SK-N-SH (cell line): ENCODE measurements around the gene DLG1. TPM values are rescaled to one million over a fixed set of nuclear protein-coding genes. Genes with fewer than 3 reads are reported as not detected.

Experiments
- CTCF ChIA-PET: fragments of 300-600, 350-600 bp; formaldehyde crosslinking; extraction: SDS; loops from one replicate; lab custom pipeline; 2021; lab: Yijun Ruan, JAX
- POLR2A ChIA-PET: fragments of 350-600 bp; sonication (Branson Sonifier 250); formaldehyde crosslinking; extraction: SDS; loops from one replicate; lab custom pipeline; 2020; ENCODE audit warnings: antibody characterized with exemption, inconsistent platforms; lab: Yijun Ruan, JAX
- DNase-seq: peaks from one replicate; pipeline ENCODE4 v3.0.0; 2012
- H2AFZ ChIP-seq: fragments of 200-600 bp; sonication (generic); 2 replicates; pipeline ENCODE4 v1.8.1; 2016; ENCODE audit warnings: antibody characterized with exemption, mild to moderate bottlenecking, low read depth
- H3F3A ChIP-seq: fragments of 200-600 bp; sonication (generic); replicated peaks from 2 replicates; pipeline ENCODE3; 2016; ENCODE audit warnings: antibody characterized with exemption, mild to moderate bottlenecking; ENCODE audit not compliant: insufficient read depth
- H3K27ac ChIP-seq, 2 experiments: fragments of 200-500 bp in 1 of 2; fragments of 200-600 bp in 1 of 2; sonication (Bioruptor generic) in 1 of 2; sonication (generic), shearing (Covaris generic) in 1 of 2; 2 replicates each; pipeline versions ENCODE4 v1.5.1 to v1.6.1; 2014 to 2016; ENCODE audit warnings: low read depth in 2 of 2, inconsistent platforms in 1 of 2, low read length in 1 of 2, mild to moderate bottlenecking in 1 of 2, mixed read lengths in 1 of 2
- H3K27me3 ChIP-seq: fragments of 200-600 bp; sonication (generic), shearing (Covaris generic); 2 replicates; pipeline ENCODE4 v1.6.1; 2016; ENCODE audit warnings: mixed run types; ENCODE audit not compliant: insufficient read depth
- H3K36me3 ChIP-seq, 2 experiments: fragments of 200-500 bp in 1 of 2; fragments of 200-600 bp in 1 of 2; sonication (Bioruptor generic) in 1 of 2; sonication (generic) in 1 of 2; replicated peaks in 1 of 2; 2 replicates each; pipeline versions ENCODE3 to v1.5.1; 2014 to 2016; ENCODE audit warnings: low read length in 1 of 2, mild to moderate bottlenecking in 1 of 2; ENCODE audit not compliant: insufficient read depth in 2 of 2, control insufficient read depth in 1 of 2
- H3K4me1 ChIP-seq, 2 experiments: fragments of 200-500 bp in 1 of 2; fragments of 200-600 bp in 1 of 2; sonication (Bioruptor generic) in 1 of 2; sonication (generic), shearing (Covaris generic) in 1 of 2; 2 replicates each; pipeline versions ENCODE4 v1.5.1 to v1.6.1; 2014 to 2016; ENCODE audit warnings: low read depth in 1 of 2, low read length in 1 of 2, mixed run types in 1 of 2; ENCODE audit not compliant: insufficient read depth in 2 of 2, control insufficient read depth in 1 of 2
- H3K4me2 ChIP-seq: fragments of 200-600 bp; sonication (generic), shearing (Covaris generic); 2 replicates; pipeline ENCODE4 v1.6.1; 2017; ENCODE audit warnings: mixed run types
- H3K4me3 ChIP-seq, 2 experiments: fragments of 200-500 bp in 1 of 2; fragments of 200-600 bp in 1 of 2; sonication (Bioruptor generic) in 1 of 2; sonication (generic), shearing (Covaris generic) in 1 of 2; 2 replicates each; pipeline versions ENCODE4 v1.5.1 to v1.8.1; 2014 to 2016; ENCODE audit warnings: low read depth in 2 of 2, inconsistent platforms in 1 of 2, low read length in 1 of 2, mild to moderate bottlenecking in 1 of 2, mixed read lengths in 1 of 2, moderate library complexity in 1 of 2
- H3K79me2 ChIP-seq: fragments of 200-600 bp; sonication (generic); 2 replicates; pipeline ENCODE4 v1.8.1; 2017; ENCODE audit warnings: mild to moderate bottlenecking; ENCODE audit not compliant: insufficient read depth
- H3K9ac ChIP-seq: fragments of 200-600 bp; sonication (generic); 2 replicates; pipeline ENCODE4 v1.6.1; 2017; ENCODE audit warnings: mixed run types
- H3K9me2 ChIP-seq: fragments of 200-600 bp; sonication (generic); 2 replicates; pipeline ENCODE4 v1.6.1; 2017; ENCODE audit warnings: mixed run types
- H3K9me3 ChIP-seq: fragments of 200-600 bp; sonication (generic); 2 replicates; pipeline ENCODE4 v1.6.1; 2017; ENCODE audit warnings: mixed run types, mild to moderate bottlenecking, moderate library complexity
- H4K20me1 ChIP-seq: fragments of 200-600 bp; sonication (generic); 2 replicates; pipeline ENCODE4 v1.6.1; 2017; ENCODE audit warnings: mild to moderate bottlenecking, mixed run types; ENCODE audit not compliant: insufficient read depth
- ELF1 ChIP-seq: IDR thresholded peaks from 2 replicates; pipeline ENCODE4 v1.4.0; 2012
- EP300 ChIP-seq, 2 experiments: IDR thresholded peaks; 2 replicates each; pipeline versions ENCODE4 v1.4.0 to v1.6.1; 2012; ENCODE audit warnings: borderline replicate concordance in 1 of 2, low read depth in 1 of 2, low read length in 1 of 2
- FOSL2 ChIP-seq: IDR thresholded peaks from 2 replicates; pipeline ENCODE4 v1.4.0; 2012; ENCODE audit warnings: low read depth, mild to moderate bottlenecking, moderate library complexity, borderline replicate concordance
- FOXJ3 ChIP-seq: sonication (generic); formaldehyde crosslinking; IDR thresholded peaks from 2 replicates; pipeline ENCODE4 v1.5.1; 2020; ENCODE audit warnings: mild to moderate bottlenecking, missing genetic modification reagents
- IRF3 ChIP-seq: fragments of 150-350 bp; IDR thresholded peaks from 2 replicates; pipeline ENCODE4 v1.6.1; 2016; ENCODE audit warnings: mild to moderate bottlenecking, low read depth, low read length
- MEF2A ChIP-seq: IDR thresholded peaks from 2 replicates; pipeline ENCODE4 v1.4.0; 2012; ENCODE audit warnings: low read depth, borderline replicate concordance
- NFIC ChIP-seq: IDR thresholded peaks from 2 replicates; pipeline ENCODE4 v1.4.0; 2012; ENCODE audit warnings: borderline replicate concordance
- NRF1 ChIP-seq: IDR thresholded peaks from 2 replicates; pipeline ENCODE4 v1.6.1; 2012; ENCODE audit warnings: low read depth, mild to moderate bottlenecking, low read length
- POLR2AphosphoS5 ChIP-seq: IDR thresholded peaks from 2 replicates; pipeline ENCODE4 v1.6.1; 2012; ENCODE audit warnings: low read depth, low read length
- RCOR1 ChIP-seq: fragments of 150-350 bp; IDR thresholded peaks from 2 replicates; pipeline ENCODE4 v1.6.1; 2017; ENCODE audit warnings: antibody characterized with exemption, low read length
- RXRA ChIP-seq: IDR thresholded peaks from 2 replicates; pipeline ENCODE4 v1.4.0; 2012; ENCODE audit warnings: low read depth, mild to moderate bottlenecking, borderline replicate concordance
- SIN3A ChIP-seq: IDR thresholded peaks from 2 replicates; pipeline ENCODE4 v1.6.1; 2012; ENCODE audit warnings: low read depth, mild to moderate bottlenecking, low read length, moderate library complexity, borderline replicate concordance
- SMC3 ChIP-seq: IDR thresholded peaks from 2 replicates; pipeline ENCODE4 v1.6.1; 2012; ENCODE audit warnings: low read depth, low read length, improper control_type of control experiment
- TCF12 ChIP-seq: IDR thresholded peaks from 2 replicates; pipeline ENCODE4 v1.4.0; 2012
- TEAD4 ChIP-seq: IDR thresholded peaks from 2 replicates; pipeline ENCODE4 v1.4.0; 2012; ENCODE audit warnings: mild to moderate bottlenecking, borderline replicate concordance; ENCODE audit not compliant: insufficient read depth
- USF1 ChIP-seq: IDR thresholded peaks from 2 replicates; pipeline ENCODE4 v1.4.0; 2012; ENCODE audit warnings: low read depth, borderline replicate concordance
- ZBTB33 ChIP-seq: IDR thresholded peaks from 2 replicates; pipeline ENCODE4 v1.4.0; 2012; ENCODE audit warnings: low read depth, borderline replicate concordance
- WGBS: methylation state at CpG from one replicate; pipeline ENCODE4 v1.1.6; 2017; ENCODE audit warnings: low lambda C conversion rate; 5-methylcytosine and 5-hydroxymethylcytosine counted together
- polyA plus RNA-seq, 3 experiments: library from polyadenylated mRNA; depleted of rRNA; stranded (reverse); fragments of >200 nt; gene quantifications; 2 replicates each; pipeline ENCODE4 v1.2.3, GENCODE V29; 2012

DLG1 gene
- polyA plus RNA-seq, 1 of the 3 experiments (the other 2 are of a cell fraction), result 16.5 TPM

GRCh38 chr3:197325773-197326172 lies 27.4 kb upstream of the DLG1 start:
- TF ChIP-seq FOSL2, result no peak
- no peak for TF ChIP-seq USF1
- no peak for TF ChIP-seq MEF2A
- TF ChIP-seq RCOR1, result no peak
- no peak for TF ChIP-seq EP300 (IDR thresholded peaks at IDR 0.05; ENCODE audit: borderline replicate concordance in 1 of 2, low read depth in 1 of 2, low read length in 1 of 2)
- TF ChIP-seq FOXJ3 (CRISPR knock-in tag), result no peak
- TF ChIP-seq NRF1, result no peak
- no peak for TF ChIP-seq ZBTB33
- no peak for TF ChIP-seq IRF3
- no peak for TF ChIP-seq TCF12
- no peak for TF ChIP-seq POLR2AphosphoS5
- no peak for TF ChIP-seq RXRA
- TF ChIP-seq NFIC, result no peak
- no peaks in the 10 kb centered on the region for H4K20me1 ChIP-seq
- H3K27me3 ChIP-seq, result no peaks in the 10 kb centered on the region
- no peaks in the 10 kb centered on the region for H3K79me2 ChIP-seq
- H3F3A ChIP-seq, result no peaks in the 10 kb centered on the region
- H3K4me2 ChIP-seq, result no peak overlapping the region
- no peaks in the 10 kb centered on the region for H3K9me2 ChIP-seq
- H3K36me3 ChIP-seq, result no peaks in the 10 kb centered on the region
- H3K9me3 ChIP-seq, result no peaks in the 10 kb centered on the region
- DNase-seq, result no peak
- no peak overlapping the region for H3K27ac ChIP-seq
- H3K4me1 ChIP-seq, result no peaks in the 10 kb centered on the region; a peak in 1 of 4 replicates
- no peak overlapping the region for H2AFZ ChIP-seq
- H3K4me3 ChIP-seq, result no peak overlapping the region
- POLR2A ChIA-PET, result no interaction called here
- CTCF ChIA-PET, result interaction anchor here (1.0 kb wide), 1 partner anchor 57 kb away, joined by 3 read pairs; no protein-coding TSS in a partner anchor
- no peak overlapping the region for H3K9ac ChIP-seq
- 84% methylated on average over 7 of the region's 7 CpGs for WGBS

GRCh38 chr3:197322149-197322548 lies 23.7 kb upstream of the DLG1 start:
- CTCF ChIA-PET, result no interaction called here
- WGBS, result 62% methylated on average over 1 of the region's 1 CpG
- no peaks in the 10 kb centered on the region for H3K36me3 ChIP-seq

More at GRCh38 chr3:197322149-197322548, 23.7 kb upstream of the DLG1 start:
- TF ChIP-seq SMC3 (no peak), SIN3A (no peak), TEAD4 (no peak), ELF1 (no peak)
- TF ChIP-seq, all 33 proteins: peak for 0
- Histone ChIP-seq H3K4me3 (no peak overlapping the region), H3K27ac (no peak overlapping the region), H3K27me3 (no peaks in the 10 kb centered on the region), H3K9ac (no peak overlapping the region), H2AFZ (no peak overlapping the region), H3K4me2 (no peak overlapping the region), H4K20me1 (no peaks in the 10 kb centered on the region), H3F3A (no peaks in the 10 kb centered on the region), H3K4me1 (no peaks in the 10 kb centered on the region), H3K9me2 (no peaks in the 10 kb centered on the region), H3K79me2 (no peaks in the 10 kb centered on the region), H3K9me3 (peaks cover 8% of the 10 kb centered on the region; the same call in 1 of the 2 replicates)
- POLR2A ChIA-PET, result no interaction called here
- no peak for DNase-seq
